ENCODE results near the gene FGD5.

DNA sequence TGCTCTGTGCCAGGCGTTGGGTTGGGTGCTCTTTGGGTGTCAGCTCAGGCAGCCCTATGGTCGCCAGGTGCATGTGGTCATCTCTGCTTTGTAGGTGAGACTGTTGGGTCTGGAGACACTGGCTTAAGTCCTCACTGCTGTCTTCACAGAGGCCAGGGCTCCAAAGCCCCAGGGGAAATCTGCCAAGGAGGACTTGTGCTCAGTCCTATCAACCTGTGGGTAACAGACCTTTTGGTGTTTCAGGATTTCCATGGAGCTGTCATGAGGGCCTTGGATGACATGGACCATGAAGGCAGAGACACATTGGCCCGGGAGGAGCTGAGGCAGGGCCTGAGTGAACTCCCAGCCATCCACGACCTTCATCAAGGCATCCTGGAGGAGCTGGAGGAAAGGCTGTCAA lies 78.5 kb downstream of the FGD5 start:
- TF ChIP-seq, protein P1, sequence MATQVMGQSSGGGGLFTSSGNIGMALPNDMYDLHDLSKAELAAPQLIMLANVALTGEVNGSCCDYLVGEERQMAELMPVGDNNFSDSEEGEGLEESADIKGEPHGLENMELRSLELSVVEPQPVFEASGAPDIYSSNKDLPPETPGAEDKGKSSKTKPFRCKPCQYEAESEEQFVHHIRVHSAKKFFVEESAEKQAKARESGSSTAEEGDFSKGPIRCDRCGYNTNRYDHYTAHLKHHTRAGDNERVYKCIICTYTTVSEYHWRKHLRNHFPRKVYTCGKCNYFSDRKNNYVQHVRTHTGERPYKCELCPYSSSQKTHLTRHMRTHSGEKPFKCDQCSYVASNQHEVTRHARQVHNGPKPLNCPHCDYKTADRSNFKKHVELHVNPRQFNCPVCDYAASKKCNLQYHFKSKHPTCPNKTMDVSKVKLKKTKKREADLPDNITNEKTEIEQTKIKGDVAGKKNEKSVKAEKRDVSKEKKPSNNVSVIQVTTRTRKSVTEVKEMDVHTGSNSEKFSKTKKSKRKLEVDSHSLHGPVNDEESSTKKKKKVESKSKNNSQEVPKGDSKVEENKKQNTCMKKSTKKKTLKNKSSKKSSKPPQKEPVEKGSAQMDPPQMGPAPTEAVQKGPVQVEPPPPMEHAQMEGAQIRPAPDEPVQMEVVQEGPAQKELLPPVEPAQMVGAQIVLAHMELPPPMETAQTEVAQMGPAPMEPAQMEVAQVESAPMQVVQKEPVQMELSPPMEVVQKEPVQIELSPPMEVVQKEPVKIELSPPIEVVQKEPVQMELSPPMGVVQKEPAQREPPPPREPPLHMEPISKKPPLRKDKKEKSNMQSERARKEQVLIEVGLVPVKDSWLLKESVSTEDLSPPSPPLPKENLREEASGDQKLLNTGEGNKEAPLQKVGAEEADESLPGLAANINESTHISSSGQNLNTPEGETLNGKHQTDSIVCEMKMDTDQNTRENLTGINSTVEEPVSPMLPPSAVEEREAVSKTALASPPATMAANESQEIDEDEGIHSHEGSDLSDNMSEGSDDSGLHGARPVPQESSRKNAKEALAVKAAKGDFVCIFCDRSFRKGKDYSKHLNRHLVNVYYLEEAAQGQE (IDR thresholded peaks at IDR 0.05; ENCODE audit: insufficient read depth in 1 of 2, low read depth in 2 of 2, low read length in 2 of 2), result no peak
- TF ChIP-seq POLR2AphosphoS5 (IDR thresholded peaks at IDR 0.05; ENCODE audit: low read depth, low read length), result no peak
- TF ChIP-seq FOXP2 (optimal IDR thresholded peaks at IDR 0.05; ENCODE audit: borderline replicate concordance, extremely low read depth, extremely low read length, insufficient read depth), result no peak

All from PFSK-1 (cell line).